SK-N-DZ (cell line): ENCODE results near the gene PPM1L.

Source experiments
- DNase-seq: peaks from one replicate; pipeline ENCODE4 v3.0.0-alpha.2; 2015; ENCODE audit warnings: low spot score

Gene PPM1L

DNA sequence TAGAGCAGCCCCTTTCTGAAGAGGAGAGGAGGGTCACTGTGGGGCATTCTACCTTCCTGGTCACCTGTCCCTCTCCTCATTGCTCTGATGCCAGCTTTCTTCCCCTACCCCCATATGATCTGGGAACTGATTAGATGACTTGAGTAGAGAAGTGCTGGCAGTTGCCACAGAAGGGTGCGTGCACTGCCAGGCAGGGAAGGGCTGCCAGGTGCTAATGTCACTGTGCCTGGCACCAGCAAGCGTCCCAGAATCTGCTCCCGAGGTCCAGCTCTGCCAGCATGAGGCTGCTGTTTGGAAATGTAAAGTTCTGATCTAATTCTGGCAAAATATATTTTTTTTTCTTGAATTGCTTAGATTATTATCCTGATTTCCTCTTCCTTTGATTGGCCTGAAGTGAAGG, 52.8 kb downstream of the PPM1L start:
- no peak for DNase-seq

- DNase-seq = no peak
These were observed 53.4 kb downstream of the PPM1L start for GRCh38 chr3:160809453-160809852.

DNA sequence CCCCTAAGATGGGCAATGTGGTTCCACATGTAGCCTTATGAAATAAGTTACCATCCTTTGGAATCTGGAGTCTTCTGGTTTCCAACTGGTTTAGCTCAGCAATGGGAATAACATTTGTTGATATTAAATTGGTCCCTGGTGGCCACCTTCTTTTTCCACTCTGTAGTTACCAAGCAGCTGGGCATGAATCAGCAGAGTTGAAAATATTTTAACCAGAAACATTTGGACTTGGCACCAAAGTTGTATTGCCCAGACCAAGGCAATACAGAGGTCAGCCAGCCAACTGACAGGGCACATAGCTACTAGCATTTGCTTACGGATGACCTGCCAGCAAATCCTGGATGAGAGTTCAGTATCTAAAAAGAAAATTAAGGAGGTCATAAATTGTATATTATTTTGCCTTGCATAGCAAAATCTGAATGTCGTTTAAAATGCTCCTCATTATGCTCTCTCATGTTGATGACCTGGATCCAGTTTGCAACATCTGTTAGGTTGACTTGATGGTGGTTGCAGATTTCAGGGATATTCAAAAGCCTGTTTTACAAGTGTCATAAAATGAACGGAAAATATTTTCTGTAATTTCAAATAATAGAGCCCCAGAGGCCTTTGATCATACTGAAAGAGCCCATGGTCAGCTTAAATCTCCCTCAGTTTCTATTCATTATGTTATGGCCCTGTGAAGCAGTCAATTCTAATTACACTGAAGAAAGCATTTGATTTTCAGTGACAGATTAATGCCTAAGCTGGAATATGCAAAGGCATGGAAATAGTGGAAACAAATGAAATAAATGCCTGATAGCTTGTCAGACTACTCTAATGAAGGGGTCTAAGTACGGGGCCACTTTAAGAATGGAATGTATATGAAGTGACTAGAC, 54.6 kb downstream of the PPM1L start:
- no peak for DNase-seq

GRCh38 chr3:160811237-160811548, 55.2 kb downstream of the PPM1L start:
- DNase-seq = no peak

DNA sequence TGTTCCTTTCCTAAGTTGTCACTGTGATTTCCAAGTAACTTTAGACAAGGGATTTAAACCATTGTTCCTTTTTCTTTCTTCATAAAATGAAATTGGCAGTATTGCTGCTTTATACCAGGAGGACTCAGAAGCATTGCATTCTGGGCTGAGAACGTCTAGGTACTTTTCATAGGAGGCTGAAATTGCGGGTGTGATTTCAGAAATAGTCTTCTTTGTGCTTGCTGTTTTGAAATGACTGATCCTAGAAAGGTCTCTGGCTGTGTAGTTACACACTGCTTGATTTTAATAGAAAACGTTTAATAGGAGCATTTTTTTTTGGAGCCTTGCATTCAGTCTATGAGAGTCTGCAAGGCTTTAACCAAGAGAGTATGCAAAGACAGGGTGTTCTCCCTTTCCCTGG, 56.3 kb downstream of the PPM1L start:
- DNase-seq = no peak

- no peak for DNase-seq
These were observed 59.2 kb downstream of the PPM1L start for GRCh38 chr3:160815280-160815679.

DNA sequence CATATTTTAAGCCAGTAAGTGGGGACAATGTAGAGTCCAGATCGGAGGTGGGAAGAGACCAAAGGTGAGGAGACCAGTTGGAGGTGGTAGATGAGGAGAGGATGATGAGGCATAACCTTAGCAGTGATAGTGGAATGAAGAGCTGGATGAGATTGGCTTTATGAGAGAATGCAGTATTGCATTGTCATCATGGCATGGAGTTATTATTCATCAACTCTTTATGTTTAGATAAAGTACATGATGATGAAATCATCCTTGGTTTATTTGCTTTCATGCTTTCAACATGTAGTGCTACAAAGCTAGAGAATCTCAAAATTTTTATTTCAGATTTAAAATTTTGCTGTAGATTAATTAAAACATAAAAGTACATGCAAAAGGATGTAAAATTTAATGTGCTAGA, 64.0 kb downstream of the PPM1L start:
- DNase-seq = no peak

- no peak for DNase-seq
These were observed 64.4 kb downstream of the PPM1L start for GRCh38 chr3:160820430-160820829.

DNA sequence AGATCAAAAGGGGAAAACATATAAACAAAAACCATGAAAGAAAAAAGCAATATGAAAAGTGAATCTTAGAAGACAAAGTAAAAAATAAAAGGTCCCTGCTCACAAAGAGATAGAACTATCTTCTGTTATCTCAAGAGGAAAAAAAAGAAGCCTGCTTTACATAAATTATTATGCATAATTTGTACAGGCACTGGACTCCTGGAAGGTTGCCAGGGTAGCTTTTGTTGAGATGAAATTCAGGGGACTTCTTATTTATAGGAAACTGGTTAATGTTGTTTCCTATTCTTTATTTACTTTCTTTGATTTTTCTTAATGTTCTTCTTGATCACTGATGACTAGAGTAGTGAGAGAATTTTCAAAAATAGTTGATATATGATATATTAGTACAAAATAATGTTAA, 66.9 kb downstream of the PPM1L start:
- no peak for DNase-seq

GRCh38 chr3:160825311-160825800, 69.3 kb downstream of the PPM1L start:
- no peak for DNase-seq

- no peak for DNase-seq
These were observed 70.4 kb downstream of the PPM1L start for GRCh38 chr3:160826408-160826807.

DNA sequence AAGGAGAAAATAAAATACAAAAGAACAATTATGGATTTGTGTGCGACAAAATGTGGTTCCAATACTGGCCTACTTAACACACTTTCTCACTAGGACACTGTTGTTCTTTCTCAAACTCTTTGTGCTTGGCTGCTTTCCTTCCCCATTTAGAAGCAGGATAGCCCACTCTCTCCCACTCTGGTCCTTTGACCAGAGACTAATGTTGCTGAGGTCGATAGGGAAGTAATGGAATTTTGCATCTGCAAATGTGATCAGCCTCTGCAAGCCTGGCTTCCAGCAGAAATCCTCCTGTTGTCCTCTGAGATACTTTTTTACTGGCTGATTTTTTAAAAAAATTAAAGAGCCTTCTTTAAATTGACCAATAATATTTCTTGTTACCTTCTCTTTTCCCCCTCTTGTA, 71.0 kb downstream of the PPM1L start:
- no peak for DNase-seq

DNA sequence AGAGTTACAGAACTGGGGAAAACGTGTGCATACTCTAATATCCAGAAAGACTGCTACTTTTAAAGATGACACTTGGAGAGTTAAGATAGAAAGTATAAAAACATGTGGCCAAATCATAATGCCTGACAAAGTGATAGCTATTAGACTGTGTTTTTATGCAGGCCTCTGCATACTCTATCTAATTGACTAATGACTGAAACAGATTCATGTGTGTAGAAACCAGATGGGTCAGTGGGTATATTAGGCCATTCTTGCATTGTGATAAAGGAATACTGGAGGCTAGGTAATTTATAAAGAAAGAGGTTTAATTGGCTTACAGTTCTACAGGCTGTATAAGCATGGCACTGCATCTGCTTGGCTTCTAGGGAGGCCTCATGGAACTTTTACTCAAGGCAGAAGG, 71.5 kb downstream of the PPM1L start:
- DNase-seq = no peak

DNA sequence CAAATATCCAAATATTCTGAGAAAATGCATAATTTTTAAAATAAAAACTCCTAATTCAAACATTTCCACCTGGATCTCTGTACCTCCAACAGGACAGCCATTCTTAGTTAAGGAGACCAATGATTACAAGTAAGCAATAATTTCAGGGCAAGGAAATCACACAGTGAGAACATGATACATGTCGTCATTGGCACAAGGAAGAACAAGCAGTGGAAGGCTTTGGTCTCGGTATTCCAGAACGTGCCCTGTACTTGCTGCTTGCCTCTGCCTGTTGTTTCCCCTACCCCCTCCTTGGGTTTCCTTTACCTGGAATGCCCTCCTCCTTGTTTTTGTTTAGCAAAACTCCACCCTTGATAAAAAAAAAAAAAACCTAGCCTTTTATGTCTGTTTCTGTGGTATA, 72.8 kb downstream of the PPM1L start:
- no peak for DNase-seq

DNA sequence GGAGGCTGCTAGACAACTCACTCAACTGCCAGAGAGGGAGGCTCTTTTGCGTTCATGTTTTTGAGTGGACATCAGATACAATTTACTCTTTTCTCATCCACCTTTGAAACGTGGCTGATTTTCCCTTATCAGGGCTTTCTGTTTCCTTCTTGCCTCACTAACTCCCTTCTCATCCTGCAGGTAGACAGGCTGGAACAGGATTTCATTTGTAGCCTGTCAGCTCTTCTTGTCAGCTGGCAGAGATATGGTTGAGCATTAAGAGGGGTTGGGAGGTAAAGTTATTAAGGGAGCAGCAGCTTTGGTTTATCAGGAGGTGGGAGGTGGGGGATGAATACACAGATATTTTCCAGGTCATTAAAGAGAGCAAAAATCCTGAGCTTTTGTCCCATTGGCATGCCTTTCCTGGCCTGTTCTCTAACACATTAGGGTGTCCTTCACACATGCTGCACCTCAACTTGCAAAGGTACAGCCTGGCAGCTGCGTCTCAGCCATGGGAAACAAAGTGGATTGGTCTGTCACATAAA, 73.5 kb downstream of the PPM1L start:
- DNase-seq = no peak

DNA sequence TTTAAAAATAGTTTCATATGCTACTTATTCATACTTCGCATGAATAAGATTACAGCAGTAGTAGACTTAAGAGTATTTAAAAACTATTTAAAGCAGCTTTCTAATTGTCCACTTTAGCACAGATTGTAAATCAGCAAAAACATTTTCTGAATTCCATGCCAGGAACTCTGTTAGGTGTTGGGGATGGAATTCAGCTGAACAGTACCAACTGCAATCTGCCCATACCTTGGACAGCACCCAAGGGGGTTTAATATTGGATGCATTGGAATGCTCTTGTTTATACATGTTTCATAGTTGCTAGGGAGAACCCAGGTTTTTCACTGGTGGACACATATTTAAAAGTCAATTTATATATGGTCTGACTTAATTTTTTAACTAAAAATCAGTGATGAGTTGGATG, 74.8 kb downstream of the PPM1L start:
- no peak for DNase-seq

DNA sequence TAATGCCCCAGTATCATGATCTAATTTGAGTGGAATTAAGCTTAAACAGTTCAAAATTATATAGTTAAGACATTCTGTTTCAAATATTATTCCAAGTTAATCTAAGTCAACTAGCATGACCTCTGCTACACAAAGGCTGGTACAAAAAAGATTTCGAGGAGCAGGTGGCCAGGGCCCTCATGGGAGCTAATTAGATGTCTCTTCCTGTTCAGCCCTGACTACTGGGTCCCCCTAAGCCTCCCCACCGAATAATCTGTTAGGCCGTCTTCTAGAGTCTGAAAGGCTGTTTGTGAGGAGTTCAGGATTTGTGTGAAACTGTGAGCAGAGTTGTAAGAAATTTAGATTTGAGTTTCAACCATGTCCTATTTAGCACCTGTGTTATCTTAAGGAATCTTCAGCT, 75.4 kb downstream of the PPM1L start:
- peak; percentile 29 for DNase-seq

- DNase-seq = no peak
These were observed 81.5 kb downstream of the PPM1L start for GRCh38 chr3:160837394-160837980.

DNA sequence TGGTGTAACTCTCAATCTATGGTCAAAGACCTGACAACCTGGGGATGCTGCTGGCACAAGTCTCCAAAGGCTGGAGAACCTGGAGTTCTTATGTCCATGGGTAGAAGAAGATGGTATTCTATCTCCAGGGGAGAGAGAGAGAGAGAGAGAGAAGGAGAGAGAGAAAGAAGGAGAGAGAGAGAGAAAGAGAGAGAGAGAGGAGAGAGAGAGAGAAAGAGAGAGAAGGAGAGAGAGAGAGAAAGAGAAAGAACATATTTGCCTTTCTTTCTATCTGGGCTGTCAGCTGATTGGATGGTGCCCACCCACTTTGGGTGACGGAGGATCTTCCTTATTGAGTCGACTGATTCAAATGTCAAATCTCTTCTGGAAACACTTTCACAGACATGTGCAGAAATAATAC, 84.6 kb downstream of the PPM1L start:
- no peak for DNase-seq

- DNase-seq = no peak
These were observed 85.4 kb downstream of the PPM1L start for GRCh38 chr3:160841455-160841854.

DNA sequence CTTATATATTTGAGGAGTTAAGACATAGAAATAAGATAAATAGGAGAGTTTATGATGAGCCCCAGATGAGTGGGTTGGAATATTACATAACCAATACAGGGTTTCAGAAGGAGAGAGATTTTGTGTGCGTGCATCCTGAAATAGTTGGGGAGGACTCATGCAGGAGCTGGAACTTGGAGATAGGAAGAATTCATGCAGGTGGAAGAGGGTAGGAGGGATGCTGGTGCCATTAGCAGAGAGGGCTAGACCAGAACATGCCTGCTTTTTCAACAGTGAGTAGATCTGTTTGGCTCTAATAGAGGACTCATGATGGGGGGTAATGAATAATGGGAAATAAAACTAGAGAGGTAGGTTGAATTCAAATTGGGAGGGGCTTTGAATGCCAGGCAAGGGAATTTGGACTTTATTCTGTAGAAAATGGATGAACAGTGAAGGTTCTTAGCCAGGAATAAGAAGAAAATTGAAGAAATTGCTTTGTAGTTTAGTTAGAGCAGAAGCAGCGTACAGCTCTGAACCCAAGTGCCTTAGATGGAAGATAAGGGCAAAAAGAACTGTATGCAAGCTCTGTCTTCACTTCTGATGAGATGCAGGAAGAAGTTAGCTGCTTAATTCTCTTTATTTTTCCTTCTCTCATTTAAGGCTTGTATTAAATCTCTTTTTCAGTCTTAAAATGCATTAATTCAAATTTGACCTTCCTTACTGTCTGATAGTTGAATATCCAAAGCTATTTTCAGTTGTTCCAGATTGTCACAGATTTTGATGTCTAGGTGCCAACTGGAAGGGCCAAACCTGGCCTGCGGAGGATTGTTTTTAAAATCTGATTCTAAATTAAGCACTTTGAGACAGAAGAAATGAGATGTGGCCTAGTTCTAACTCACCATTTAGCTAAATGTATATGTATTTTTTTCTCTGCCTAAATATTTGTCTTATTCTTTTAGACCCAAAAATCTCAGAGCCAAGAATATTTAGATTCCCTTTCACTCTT, 86.3 kb downstream of the PPM1L start:
- DNase-seq = peak; percentile 31

GRCh38 chr3:160851629-160852210, 95.7 kb downstream of the PPM1L start:
- DNase-seq = peak; percentile 98
